SK-N-SH treated with all-trans-retinoic acid at 6 μM for 48 hours (cell line): ENCODE measurements around the gene EMID1.

Experiments
- ARNTL ChIP-seq: fragments of 450-650 bp; formaldehyde crosslinking; IDR thresholded peaks from 2 replicates; pipeline ENCODE4 v1.5.0; 2020; ENCODE audit warnings: low read depth, mild to moderate bottlenecking, moderate library complexity, borderline replicate concordance
- OSR1 ChIP-seq: fragments of 250-450 bp; sonication (Bioruptor Pico); IDR thresholded peaks from 2 replicates; pipeline ENCODE4 v1.8.0; 2022; ENCODE audit warnings: moderate library complexity, mild to moderate bottlenecking, inconsistent platforms
- RARB ChIP-seq: fragments of 250-450 bp; sonication (Bioruptor Pico); IDR thresholded peaks from 2 replicates; pipeline ENCODE4 v1.8.0; 2021; ENCODE audit warnings: mild to moderate bottlenecking, moderate library complexity
- ZC3H10 ChIP-seq: fragments of 250-450 bp; sonication (Bioruptor Pico); IDR thresholded peaks from 2 replicates; pipeline ENCODE4 v1.5.1; 2021; ENCODE audit warnings: mild to moderate bottlenecking, moderate library complexity
- ZFP30 ChIP-seq: fragments of 450-650 bp; formaldehyde crosslinking; IDR thresholded peaks from 2 replicates; pipeline ENCODE4 v1.5.0; 2022; ENCODE audit warnings: mild to moderate bottlenecking, moderate library complexity
- TF ChIP-seq, protein P1 (sequence below): fragments of 250-450 bp; sonication (Bioruptor Pico); IDR thresholded peaks from 2 replicates; pipeline ENCODE4 v1.8.0; 2020; ENCODE audit warnings: mild to moderate bottlenecking, moderate library complexity, borderline replicate concordance

DNA sequence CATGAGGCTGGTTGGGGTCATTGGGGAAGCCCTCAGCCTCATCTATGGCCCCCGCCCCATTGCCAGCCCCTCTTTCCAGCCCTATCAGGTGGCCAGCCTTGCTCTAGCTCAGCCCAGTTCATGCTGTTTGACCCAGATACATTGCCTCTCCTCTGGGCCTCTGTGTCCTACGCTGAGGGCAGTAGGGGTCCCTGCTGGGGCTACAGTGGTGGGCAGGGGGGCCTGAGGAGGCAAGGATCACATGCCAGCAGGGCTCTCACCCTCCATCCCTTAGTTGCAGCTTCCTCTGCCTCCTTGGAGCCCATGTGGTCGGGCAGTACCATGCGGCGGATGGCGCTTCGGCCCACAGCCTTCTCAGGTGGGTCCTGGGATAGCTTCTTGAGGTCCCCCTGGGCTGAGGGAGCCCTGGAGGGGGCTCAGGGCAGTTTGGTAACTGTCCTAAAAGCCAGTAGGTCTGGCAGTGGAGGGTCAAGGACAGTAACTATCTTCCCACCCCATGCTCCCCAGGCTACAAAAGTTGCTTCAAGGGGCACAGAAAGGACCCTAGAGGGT lies 19.2 kb downstream of the EMID1 start:
- TF ChIP-seq ZFP30 (CRISPR knock-in tag) (no peak), ARNTL (CRISPR knock-in tag) (no peak), RARB (CRISPR knock-in tag) (no peak), ZC3H10 (CRISPR knock-in tag) (no peak), OSR1 (no peak)
- TF ChIP-seq, protein P1, sequence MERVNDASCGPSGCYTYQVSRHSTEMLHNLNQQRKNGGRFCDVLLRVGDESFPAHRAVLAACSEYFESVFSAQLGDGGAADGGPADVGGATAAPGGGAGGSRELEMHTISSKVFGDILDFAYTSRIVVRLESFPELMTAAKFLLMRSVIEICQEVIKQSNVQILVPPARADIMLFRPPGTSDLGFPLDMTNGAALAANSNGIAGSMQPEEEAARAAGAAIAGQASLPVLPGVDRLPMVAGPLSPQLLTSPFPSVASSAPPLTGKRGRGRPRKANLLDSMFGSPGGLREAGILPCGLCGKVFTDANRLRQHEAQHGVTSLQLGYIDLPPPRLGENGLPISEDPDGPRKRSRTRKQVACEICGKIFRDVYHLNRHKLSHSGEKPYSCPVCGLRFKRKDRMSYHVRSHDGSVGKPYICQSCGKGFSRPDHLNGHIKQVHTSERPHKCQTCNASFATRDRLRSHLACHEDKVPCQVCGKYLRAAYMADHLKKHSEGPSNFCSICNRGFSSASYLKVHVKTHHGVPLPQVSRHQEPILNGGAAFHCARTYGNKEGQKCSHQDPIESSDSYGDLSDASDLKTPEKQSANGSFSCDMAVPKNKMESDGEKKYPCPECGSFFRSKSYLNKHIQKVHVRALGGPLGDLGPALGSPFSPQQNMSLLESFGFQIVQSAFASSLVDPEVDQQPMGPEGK, result no peak
